Aorta (tissue), 5 donors: Measurements from ENCODE around the gene AGPAT3. TPM values are rescaled to one million over a fixed set of nuclear protein-coding genes. Genes with fewer than 3 reads are reported as not detected.

Experiments
- ATAC-seq: fragments of 200-7000 bp; cut with Tn5 transposase; one replicate; pipeline ENCODE4 v1.9.1; 2022; ENCODE audit warnings: moderate library complexity; ENCODE audit not compliant: low FRiP score
- DNase-seq, 2 donors: peaks; one replicate each; pipeline ENCODE4 v3.0.0-alpha.2; 2020
- H3K27ac ChIP-seq, 2 donors: one replicate each; pipeline ENCODE4 v1.5.1; 2013; ENCODE audit warnings: low read length in 2 of 2, mild to moderate bottlenecking in 2 of 2, moderate library complexity in 2 of 2, control low read depth in 1 of 2, inconsistent platforms in 1 of 2, low read depth in 1 of 2
- H3K27me3 ChIP-seq, 2 donors: one replicate each; pipeline ENCODE4 v1.6.1; 2013; ENCODE audit warnings: control low read depth in 1 of 2, low read length in 1 of 2, mild to moderate bottlenecking in 1 of 2, moderate library complexity in 1 of 2; ENCODE audit not compliant: insufficient read depth in 2 of 2, control insufficient read depth in 1 of 2
- H3K36me3 ChIP-seq, 2 donors: one replicate each; pipeline ENCODE4 v1.6.1; 2013; ENCODE audit warnings: control low read depth in 1 of 2, low read length in 1 of 2, mild to moderate bottlenecking in 1 of 2; ENCODE audit not compliant: insufficient read depth in 2 of 2, control insufficient read depth in 1 of 2
- H3K4me1 ChIP-seq, 2 donors: one replicate each; pipeline ENCODE4 v1.6.1; 2013; ENCODE audit warnings: low read length in 2 of 2, control low read depth in 1 of 2, mild to moderate bottlenecking in 1 of 2, moderate library complexity in 1 of 2; ENCODE audit not compliant: insufficient read depth in 2 of 2, control insufficient read depth in 1 of 2
- H3K4me3 ChIP-seq, 2 donors: one replicate each; pipeline ENCODE4 v1.5.1; 2013; ENCODE audit warnings: low read length in 2 of 2, control low read depth in 1 of 2, mild to moderate bottlenecking in 1 of 2
- H3K9me3 ChIP-seq: one replicate; pipeline ENCODE4 v1.6.1; 2013; ENCODE audit warnings: mild to moderate bottlenecking, low read length; ENCODE audit not compliant: control insufficient read depth
- WGBS, 2 donors: extraction: QIAGEN DNeasy Blood & Tissue Kit; methylation state at CpG; one replicate each; pipeline ENCODE4 v1.1.7; 2013; 5-methylcytosine and 5-hydroxymethylcytosine counted together
- intact Hi-C, 2 donors: fragments of 100-400 bp; cut with DNase I; formaldehyde crosslinking; loops; one replicate each; pipeline versions ENCODE4 v1.14.2 to v1.15.0; 2022
- polyA plus RNA-seq, 2 donors: library from polyadenylated mRNA; stranded (reverse); fragments of 200-250 nt; gene quantifications; one replicate each; pipeline ENCODE4 v1.2.3, GENCODE V29; 2013
- total RNA-seq, 2 donors: library from RNA; stranded (reverse); fragmentation: NEBNext Ultra II Directional; extraction: Animal tissue kit (Norgen Biotek cat#: 25700); gene quantifications; one replicate each; pipeline ENCODE4 v1.2.1, GENCODE V29; 2021
- donor health status: healthy with polysubstance abuse.
- donor health status: Bipolar disorder and iron deficiency.
- donor health status: DM: no; HTN: no; CAD: no.
- donor health status: DM: no; HTN: no; CAD: no.
- donor health status: DM: yes; HTN: yes; CAD: no.

The AGPAT3 gene
- total and polyA plus RNA-seq, 4 donors, result 8.3 to 45.5 (median 23.7) TPM

DNA sequence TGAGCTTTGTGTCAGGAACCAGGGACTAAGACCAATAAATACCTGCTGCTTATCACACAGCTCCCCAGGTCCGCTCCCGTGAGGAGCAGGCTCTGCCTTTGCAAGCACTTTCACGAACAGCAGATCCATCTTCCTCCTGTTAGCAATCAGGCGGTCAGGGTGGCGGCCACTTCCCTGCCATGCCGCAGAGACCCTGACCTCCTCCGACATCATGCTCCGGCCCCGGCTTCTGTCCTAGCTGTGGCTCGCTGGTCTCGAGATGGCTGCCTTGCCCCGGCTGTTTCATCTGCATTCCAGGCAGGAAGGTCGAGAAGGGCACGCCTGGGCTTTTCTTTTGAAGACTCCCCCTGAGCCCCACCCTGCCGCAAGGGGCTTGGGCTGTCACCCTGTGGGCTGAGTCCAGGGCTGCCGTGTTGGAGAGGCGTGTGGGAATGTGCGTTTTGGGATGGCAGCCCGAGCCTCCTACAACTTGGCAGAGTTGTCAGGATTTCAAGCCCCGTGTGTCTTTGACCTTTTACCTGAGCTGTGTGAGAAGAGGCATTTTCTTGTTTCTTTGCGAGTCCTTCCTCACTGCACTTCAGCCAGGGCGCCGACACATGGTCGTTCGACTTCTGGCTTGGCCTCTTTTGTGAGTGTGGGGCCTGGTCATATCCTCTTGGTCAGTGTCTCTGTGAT is 59.5 kb downstream of the AGPAT3 start:
- H3K9me3 ChIP-seq, result no peaks in the 10 kb centered on the region
- WGBS, 2 donors, result 89 to 92% methylated on average over 25 of the region's 25 CpGs
- intact Hi-C loops, result no loop called here
- ATAC-seq (no peak), DNase-seq (no peak)
- H3K4me3 ChIP-seq, result no peak overlapping the region
- no peaks in the 10 kb centered on the region for H3K4me1 ChIP-seq
- no peak overlapping the region for H3K27ac ChIP-seq
- H3K27me3 ChIP-seq, result no peaks in the 10 kb centered on the region
- H3K36me3 ChIP-seq, result no peaks in the 10 kb centered on the region

DNA sequence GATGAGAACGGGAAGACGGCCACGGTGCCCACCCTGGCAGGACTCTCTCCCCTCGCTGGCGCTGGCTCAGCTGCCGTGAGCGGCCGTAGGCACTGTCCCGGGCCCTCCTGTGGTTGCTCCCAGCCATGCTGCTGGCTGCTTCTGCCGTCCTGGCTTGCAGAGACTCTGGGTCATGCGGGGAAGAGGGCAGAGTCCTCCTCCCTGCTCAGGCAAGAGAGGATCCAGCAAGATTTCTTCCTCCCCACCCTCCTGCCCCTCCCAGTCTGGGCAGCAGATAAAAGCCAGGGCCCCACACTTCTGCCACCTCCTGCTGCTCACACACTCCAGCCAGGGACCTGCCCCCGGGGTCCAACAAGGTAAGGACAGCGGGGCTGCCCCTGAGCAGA is 60.1 kb downstream of the AGPAT3 start:
- DNase-seq, result no peak
- H3K36me3 ChIP-seq, result no peaks in the 10 kb centered on the region
- WGBS, 2 donors, result 77 to 79% methylated on average over 13 of the region's 13 CpGs
- H3K4me1 ChIP-seq, result no peaks in the 10 kb centered on the region
- no peak for ATAC-seq
- no peak overlapping the region for H3K27ac ChIP-seq
- no peaks in the 10 kb centered on the region for H3K9me3 ChIP-seq
- H3K27me3 ChIP-seq, result no peaks in the 10 kb centered on the region
- H3K4me3 ChIP-seq, result no peak overlapping the region
- intact Hi-C loops, result no loop called here

DNA sequence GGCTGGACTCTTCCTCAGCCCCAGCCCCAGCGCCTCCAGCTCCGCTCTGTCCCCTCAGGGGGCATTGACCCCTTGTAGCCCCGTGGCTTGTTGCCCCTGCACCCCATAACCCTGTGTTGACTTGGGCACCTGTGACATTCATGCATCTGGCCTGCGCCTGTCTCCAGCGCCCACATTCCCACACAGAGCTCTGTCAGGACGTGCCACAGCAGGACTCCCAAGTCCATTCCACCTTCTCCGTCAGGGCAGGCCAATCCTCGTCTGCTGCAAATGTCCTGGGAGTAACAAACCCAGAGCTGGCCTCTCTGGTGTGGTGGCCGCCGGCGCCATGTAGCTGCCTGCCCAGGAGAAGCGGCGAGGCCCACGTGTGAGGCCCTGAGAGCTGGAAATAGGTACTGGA is 60.6 kb downstream of the AGPAT3 start:
- no peak overlapping the region for H3K27ac ChIP-seq
- H3K4me1 ChIP-seq, result no peaks in the 10 kb centered on the region
- DNase-seq, result no peak
- H3K27me3 ChIP-seq, result no peaks in the 10 kb centered on the region
- WGBS, 2 donors, result 89 to 91% methylated on average over 14 of the region's 14 CpGs
- no peaks in the 10 kb centered on the region for H3K9me3 ChIP-seq
- no peak overlapping the region for H3K4me3 ChIP-seq
- no peak for ATAC-seq
- H3K36me3 ChIP-seq, result no peaks in the 10 kb centered on the region
- intact Hi-C loops, result no loop called here

DNA sequence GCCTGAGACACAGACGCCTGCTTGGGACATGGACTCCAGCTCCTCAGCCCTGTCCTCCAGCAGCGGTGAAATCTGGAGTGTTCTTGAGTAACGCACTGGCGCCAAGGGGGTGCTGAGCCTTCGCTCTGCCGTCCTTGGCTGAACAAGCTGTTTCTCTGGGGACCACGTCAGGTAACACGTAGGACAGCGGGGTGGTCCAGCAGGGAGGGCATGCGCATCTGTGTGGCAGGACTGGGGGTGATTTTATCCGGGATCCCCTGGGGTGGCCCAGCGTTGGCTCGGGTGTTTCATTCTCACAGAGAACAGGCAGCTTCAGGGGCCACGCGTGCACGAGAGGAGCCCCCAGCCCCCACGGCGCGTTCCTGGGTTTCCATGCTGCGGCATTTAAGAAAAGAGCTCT is 61.2 kb downstream of the AGPAT3 start:
- 94% methylated on average over 20 of the region's 20 CpGs for WGBS, 2 donors
- ATAC-seq, result no peak
- H3K27ac ChIP-seq, result no peak overlapping the region
- no peak for DNase-seq
- H3K9me3 ChIP-seq, result no peaks in the 10 kb centered on the region
- no peak overlapping the region for H3K4me3 ChIP-seq
- H3K27me3 ChIP-seq, result no peaks in the 10 kb centered on the region
- H3K36me3 ChIP-seq, result no peaks in the 10 kb centered on the region
- intact Hi-C loops, result no loop called here
- no peaks in the 10 kb centered on the region for H3K4me1 ChIP-seq

DNA sequence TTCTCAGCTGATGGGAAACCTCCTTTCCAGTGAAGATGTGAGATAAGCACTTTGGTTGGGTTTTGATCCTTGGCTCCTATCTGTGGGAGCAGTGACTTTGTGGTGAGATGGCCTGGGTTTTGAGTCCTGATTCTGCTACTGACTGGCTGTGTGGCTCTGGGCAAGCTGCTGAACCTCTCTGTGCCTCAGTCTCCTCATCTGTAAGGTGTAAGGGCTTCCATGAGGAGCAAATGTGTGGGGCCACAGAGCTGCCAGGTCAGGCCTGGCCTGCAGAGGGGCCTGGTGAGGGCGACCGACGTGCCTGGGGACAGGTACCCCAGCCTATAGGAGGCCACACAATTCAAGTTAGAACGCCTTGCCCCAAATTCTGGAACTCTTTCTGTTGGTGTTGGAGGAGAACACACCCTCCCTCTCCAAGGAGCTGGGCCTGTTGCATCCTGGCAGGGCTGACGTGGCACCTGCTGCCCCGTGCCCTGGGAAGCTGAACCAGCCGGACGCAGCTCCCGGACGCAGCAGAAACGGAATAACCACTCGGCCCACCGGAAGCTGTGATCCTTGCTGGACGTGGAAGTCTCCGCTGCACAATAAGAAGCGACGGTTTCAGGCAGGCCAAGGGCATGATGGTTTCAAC is 62.7 kb downstream of the AGPAT3 start:
- 74 to 75% methylated on average over 17 of the region's 17 CpGs for whole genome bisulfite sequencing, 2 donors
- intact Hi-C loops, result no loop called here
- Histone ChIP-seq H3K27me3 (no peaks in the 10 kb centered on the region), H3K4me3 (no peak overlapping the region), H3K27ac (no peak overlapping the region), H3K4me1 (no peaks in the 10 kb centered on the region), H3K36me3 (no peaks in the 10 kb centered on the region), H3K9me3 (no peaks in the 10 kb centered on the region)
- DNase-seq, result no peak
- no peak for ATAC-seq

DNA sequence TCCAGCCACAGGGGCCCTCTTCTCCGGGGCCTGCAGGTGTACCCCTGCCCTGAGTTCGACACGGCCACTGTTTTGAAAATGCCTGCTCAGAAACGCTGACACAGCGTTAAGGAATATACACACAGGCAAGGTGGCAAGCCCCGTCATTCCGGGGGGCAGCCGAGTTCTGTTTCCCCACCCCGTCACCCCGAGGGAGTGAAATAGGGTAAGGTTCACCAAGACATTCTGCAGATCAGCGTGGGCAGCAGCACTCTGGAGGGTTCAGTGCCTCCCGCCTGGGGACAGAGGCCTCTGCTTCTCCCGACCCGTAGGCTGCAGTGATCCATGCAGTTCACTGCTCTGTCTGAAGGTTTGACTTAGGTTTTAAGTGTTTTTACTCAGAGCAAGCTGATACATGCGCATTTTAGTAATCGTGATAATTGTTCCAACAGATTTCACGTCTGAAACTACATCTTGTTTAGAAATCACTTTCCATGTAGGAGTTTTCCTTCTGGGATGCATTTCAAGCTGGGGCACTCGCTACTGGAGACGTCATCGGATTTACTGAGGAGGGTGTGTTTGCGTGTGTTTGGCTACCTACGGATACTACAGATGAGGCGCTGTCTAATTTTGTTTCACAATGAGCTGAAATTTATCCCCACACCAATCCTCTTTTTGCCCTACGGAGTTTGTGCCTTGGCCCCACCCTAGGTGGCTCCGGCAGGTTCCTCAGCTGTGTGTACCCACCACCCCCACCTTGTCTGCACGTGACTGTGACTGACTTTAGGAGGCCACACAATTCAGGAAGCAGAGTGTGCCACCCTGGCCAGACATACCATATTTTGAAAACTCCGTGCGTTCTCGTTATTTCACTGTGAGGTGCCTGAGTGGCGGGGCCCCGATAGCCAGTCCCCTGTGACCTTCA is 63.5 kb downstream of the AGPAT3 start:
- Histone ChIP-seq H3K4me3 (no peak overlapping the region), H3K36me3 (no peaks in the 10 kb centered on the region), H3K27ac (no peak overlapping the region), H3K4me1 (no peaks in the 10 kb centered on the region), H3K27me3 (no peaks in the 10 kb centered on the region), H3K9me3 (no peaks in the 10 kb centered on the region)
- intact Hi-C loops, result no loop called here
- no peak for ATAC-seq
- no peak for DNase-seq
- 91 to 93% methylated on average over 31 of the region's 31 CpGs for WGBS, 2 donors

DNA sequence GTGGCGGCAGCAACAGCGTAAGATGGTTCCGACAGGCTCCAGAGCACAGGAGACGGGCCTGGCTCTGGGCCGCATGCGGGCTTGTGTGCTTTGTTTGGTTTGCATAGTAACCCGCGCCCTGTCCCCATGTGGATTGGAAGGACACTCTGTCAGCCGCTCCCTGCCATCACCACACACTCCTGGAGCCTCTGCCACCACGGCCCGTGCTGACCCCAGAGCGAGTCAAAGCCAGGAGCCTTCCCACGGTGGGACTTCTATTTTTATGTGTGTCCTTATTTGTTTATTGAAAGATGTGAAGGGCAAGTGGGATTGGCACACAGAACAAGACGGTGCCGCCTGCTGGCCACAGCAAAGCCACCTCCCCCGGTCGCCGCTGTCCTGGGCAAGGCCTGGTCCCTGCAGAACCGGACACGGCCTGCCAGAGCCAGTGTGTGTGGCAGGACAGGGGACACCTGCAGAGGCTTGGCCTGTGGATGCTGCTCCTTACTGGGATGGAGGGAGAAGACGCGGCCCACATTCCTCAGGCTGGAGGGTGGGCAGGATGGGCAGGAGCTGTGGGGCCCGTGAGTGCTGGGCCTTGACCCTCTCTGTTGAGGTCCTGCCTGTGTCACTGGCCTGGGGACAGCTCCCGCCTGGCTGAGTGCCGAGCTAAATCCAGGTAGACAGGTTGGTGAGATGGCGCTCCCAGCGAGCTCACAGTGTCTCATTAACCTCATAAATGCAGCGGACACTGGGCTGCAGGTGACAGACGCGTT is 64.4 kb downstream of the AGPAT3 start:
- WGBS, 2 donors, result 85 to 87% methylated on average over 30 of the region's 30 CpGs
- DNase-seq (no peak), ATAC-seq (no peak)
- no peaks in the 10 kb centered on the region for H3K36me3 ChIP-seq
- H3K4me3 ChIP-seq, result no peak overlapping the region
- no peaks in the 10 kb centered on the region for H3K9me3 ChIP-seq
- no peaks in the 10 kb centered on the region for H3K27me3 ChIP-seq
- intact Hi-C loops, result no loop called here
- no peaks in the 10 kb centered on the region for H3K4me1 ChIP-seq
- H3K27ac ChIP-seq, result no peak overlapping the region

DNA sequence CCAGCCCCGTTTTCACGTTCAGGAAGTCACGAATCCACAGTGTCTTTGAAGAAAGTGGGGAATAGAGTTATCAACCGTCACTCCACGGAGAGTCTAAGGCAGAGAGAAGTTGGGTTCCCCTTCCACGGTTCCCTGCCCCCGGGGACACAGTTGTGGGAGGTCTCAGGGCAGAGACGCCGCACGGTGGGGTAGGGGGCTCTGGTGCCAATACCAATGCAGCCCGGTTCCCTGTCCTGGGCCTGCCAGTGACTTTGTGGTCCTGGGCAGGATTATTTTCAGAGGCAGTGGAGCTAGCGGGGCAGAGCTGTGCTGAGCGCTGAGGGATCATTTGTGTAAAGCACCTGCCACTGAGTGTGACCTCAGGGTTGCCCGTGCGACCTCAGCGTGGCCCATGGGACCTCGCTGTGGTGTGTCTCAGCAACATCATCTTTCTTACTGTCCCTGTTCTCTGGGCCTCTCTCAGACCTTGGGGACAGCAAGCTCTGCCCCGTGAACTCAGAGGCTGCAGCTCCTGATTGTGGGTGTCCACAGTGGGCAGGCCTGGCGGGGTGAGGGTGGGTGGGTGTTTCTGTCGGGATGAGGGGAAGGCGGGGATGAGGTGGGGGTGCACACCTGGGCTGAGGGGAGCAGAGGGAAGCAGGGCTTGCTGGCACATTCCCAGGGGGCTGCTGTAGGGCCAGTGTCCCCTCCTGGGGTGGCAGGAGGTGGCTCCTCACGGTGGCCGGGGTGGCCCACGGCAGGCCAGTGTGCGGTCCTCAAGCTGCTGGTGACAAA is 65.2 kb downstream of the AGPAT3 start:
- Histone ChIP-seq H3K4me3 (no peak overlapping the region), H3K36me3 (no peaks in the 10 kb centered on the region), H3K27me3 (no peaks in the 10 kb centered on the region), H3K27ac (no peak overlapping the region), H3K4me1 (no peaks in the 10 kb centered on the region), H3K9me3 (no peaks in the 10 kb centered on the region)
- ATAC-seq (no peak), DNase-seq (no peak)
- 88 to 92% methylated on average over 25 of the region's 25 CpGs for WGBS, 2 donors
- intact Hi-C loops, result loop anchor here in 1 of 2 donors (5.0 kb wide), 1 partner anchor 63 kb away; the partner anchor contains the start of gene AGPAT3
